GM23338 (cell line): ENCODE measurements around the gene CDC16. TPM values are rescaled to one million over a fixed set of nuclear protein-coding genes. Genes with fewer than 3 reads are reported as not detected.

Source experiments
- CREB1 ChIP-seq: fragments of 250-450 bp; sonication (Bioruptor Pico); IDR thresholded peaks from 2 replicates; pipeline ENCODE4 v1.5.0; 2020; ENCODE audit warnings: low read depth, mild to moderate bottlenecking, moderate library complexity
- CTCF ChIP-seq, 2 experiments: fragments of 200-600 bp in 1 of 2; sonication (generic) in 1 of 2; conservative IDR thresholded peaks; 2 replicates each; pipeline versions ENCODE4 v1.5.1 to v1.6.1; 2016 to 2017; ENCODE audit warnings: antibody characterized with exemption in 2 of 2, low read depth in 2 of 2, mild to moderate bottlenecking in 2 of 2, moderate library complexity in 1 of 2
- NANOG ChIP-seq: IDR thresholded peaks from 2 replicates; pipeline ENCODE4 v1.6.1; 2016; ENCODE audit warnings: antibody characterized with exemption, borderline replicate concordance
- POLR2AphosphoS5 ChIP-seq: IDR thresholded peaks from 2 replicates; pipeline ENCODE4 v1.6.1; 2016; ENCODE audit warnings: antibody characterized with exemption, low read depth
- STAT1 ChIP-seq: IDR thresholded peaks from one replicate; pipeline ENCODE4 v1.6.1; 2016; ENCODE audit warnings: antibody characterized with exemption; ENCODE audit not compliant: unreplicated experiment
- ZNF462 ChIP-seq: fragments of 250-450 bp; sonication (Bioruptor Pico); IDR thresholded peaks from 2 replicates; pipeline ENCODE4 v1.5.0; 2020; ENCODE audit warnings: mild to moderate bottlenecking, moderate library complexity
- polyA plus RNA-seq: library from polyadenylated mRNA; unstranded; fragments of >200 nt; fragmentation: Nextera tagmentation; extraction: Ambion mirVana; gene quantifications from 2 replicates; pipeline ENCODE4 v1.2.1, GENCODE V29; 2016
- total RNA-seq: library from RNA; depleted of rRNA; stranded (reverse); fragments of >200 nt; shearing (Covaris generic); gene quantifications from 2 replicates; pipeline ENCODE4 v1.2.3, GENCODE V29; 2014
- TF ChIP-seq, protein P1 (sequence below): IDR thresholded peaks from one replicate; pipeline ENCODE4 v1.6.1; 2018; ENCODE audit warnings: antibody characterized with exemption; ENCODE audit not compliant: unreplicated experiment

CDC16 gene
- total and polyA plus RNA-seq, 2 experiments from 2014 or later: 86.1 to 91.3 TPM

- TF ChIP-seq ZNF462 (CRISPR knock-in tag) (no peak), CREB1 (CRISPR knock-in tag) (no peak), POLR2AphosphoS5 (no peak), CTCF (conservative IDR thresholded peaks at IDR 0.05; ENCODE audit: low read depth in 2 of 2) (no peak), NANOG (no peak), STAT1 (no peak)
- TF ChIP-seq, protein P1, sequence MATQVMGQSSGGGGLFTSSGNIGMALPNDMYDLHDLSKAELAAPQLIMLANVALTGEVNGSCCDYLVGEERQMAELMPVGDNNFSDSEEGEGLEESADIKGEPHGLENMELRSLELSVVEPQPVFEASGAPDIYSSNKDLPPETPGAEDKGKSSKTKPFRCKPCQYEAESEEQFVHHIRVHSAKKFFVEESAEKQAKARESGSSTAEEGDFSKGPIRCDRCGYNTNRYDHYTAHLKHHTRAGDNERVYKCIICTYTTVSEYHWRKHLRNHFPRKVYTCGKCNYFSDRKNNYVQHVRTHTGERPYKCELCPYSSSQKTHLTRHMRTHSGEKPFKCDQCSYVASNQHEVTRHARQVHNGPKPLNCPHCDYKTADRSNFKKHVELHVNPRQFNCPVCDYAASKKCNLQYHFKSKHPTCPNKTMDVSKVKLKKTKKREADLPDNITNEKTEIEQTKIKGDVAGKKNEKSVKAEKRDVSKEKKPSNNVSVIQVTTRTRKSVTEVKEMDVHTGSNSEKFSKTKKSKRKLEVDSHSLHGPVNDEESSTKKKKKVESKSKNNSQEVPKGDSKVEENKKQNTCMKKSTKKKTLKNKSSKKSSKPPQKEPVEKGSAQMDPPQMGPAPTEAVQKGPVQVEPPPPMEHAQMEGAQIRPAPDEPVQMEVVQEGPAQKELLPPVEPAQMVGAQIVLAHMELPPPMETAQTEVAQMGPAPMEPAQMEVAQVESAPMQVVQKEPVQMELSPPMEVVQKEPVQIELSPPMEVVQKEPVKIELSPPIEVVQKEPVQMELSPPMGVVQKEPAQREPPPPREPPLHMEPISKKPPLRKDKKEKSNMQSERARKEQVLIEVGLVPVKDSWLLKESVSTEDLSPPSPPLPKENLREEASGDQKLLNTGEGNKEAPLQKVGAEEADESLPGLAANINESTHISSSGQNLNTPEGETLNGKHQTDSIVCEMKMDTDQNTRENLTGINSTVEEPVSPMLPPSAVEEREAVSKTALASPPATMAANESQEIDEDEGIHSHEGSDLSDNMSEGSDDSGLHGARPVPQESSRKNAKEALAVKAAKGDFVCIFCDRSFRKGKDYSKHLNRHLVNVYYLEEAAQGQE: no peak
Measured at GRCh38 chr13:114315074-114315785, 80.5 kb downstream of the CDC16 start (continued).
